Activated CD4-positive, CD25-positive, alpha-beta regulatory T cell (primary cell): ENCODE data around the gene BMERB1.
A peak's percentile ranks its signal among the peaks of the same experiment; 100 is the strongest.
"Not testable (repeated sequence)": the region's sequence is repeated elsewhere in the genome, so short reads cannot be mapped to it uniquely, and the experiment has no call there.

Experiments used
- DNase-seq, 4 experiments: peaks; one replicate each; lab custom pipeline; 2025; lab: John Stamatoyannopoulos, UW

BMERB1 gene

DNA sequence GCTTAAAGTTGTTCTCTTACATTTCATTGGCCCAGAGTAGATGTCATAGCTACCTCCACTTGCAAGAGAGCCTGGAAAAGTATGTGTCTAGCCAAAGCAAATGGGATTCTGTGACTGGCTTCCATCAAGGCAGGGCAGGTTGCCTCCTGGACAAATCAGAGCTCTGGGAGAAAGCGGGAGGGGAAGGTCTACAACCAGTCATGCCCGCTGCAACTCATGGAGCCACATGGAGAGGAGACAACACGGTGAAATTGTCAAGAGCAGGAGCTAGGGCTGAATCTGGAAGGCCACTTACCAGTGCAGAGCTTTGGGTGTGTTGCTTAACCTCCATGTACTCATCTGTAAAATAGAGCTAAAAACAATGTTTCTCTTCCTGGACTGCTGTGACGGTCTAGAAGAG is 124.8 kb downstream of the BMERB1 start:
- DNase-seq, result no peak

DNA sequence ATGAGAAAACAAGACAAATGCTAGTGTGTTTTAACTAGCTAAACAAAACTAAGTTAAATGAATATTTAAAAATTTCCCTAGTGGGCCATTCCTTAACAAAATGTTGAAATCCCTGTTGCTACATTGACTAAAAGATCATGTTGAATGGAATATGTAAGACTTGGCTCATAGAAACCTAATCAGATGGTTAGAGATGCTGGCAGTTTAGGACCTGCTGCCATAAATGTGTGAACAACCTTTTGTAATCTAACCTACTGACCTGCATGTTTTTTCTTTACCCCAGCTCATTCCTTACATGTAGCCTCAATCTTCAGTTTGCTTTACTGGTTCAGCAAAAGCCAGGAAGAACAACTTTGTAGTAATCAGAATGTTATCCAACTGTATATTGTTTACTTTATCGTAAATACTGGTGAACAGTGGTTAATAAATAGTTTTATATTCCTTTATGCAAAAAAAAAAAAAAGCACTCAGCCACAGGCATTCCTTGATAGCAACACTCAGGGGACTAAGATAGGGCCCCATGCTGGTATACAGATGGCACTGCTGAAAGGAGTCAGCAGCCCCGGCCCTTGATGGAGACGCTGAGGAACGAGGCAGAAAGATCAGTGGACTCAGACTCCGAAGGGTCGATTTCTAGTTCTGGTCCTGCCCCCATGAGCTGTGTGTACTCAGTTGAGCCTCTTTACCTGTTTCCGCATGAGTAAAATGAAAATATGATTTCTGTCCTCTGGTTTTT is 130.4 kb downstream of the BMERB1 start:
- no peak for DNase-seq

DNA sequence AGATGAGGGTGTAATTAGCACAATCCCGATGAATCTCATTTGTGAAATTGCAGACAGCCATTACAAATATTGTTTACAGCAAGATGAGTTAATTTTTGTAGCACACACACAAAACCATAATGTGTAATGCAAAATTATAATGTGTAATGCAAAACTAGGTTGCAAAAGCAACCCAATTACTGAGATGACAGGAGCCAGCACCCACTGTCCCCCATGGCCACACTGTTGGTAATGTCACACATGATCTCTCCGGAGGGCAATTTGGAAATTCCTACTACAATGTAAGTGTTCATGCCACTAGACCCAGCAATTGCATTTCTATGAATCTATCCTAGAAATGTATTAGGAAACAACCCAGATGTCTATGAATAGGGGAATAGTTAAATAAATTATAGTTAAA is 131.7 kb downstream of the BMERB1 start:
- DNase-seq, result no peak

DNA sequence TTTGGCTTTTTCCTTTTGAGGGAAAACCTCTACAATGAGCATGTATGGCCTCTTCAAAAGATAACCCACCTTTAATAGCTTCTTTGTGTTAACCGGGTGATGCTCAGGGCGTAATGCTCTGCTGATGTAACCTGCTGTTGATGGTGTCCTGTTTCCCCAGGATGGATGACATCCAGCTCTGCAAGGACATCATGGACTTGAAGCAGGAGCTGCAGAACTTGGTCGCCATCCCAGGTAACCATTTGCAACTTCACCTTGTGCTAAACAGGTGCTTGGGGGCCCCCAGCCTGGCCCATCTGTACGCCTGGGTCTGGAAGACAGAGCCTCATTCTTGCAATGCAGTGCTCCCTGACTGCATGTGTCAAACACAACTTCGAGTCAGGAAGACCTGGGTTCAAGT is 133.4 kb downstream of the BMERB1 start:
- no peak for DNase-seq

DNA sequence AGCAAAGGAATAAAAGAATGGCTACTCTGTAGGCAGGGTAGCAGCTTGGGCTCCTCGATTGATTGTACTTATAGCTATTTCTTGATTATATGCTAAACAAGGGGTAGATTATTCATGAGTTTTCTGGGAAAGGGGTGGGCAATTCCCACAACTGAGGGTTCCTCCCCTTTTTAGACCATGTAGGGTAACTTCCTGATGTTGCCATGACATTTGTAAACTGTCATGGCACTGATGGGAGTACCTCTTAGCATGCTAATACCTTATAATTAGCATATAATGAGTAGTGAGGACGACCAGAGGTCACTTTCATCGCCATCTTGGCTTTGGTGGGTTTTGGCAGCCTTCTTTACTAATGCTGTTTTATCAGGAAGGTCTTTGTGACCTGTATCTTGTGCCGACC is 136.3 kb downstream of the BMERB1 start:
- not testable (repeated sequence) for DNase-seq

DNA sequence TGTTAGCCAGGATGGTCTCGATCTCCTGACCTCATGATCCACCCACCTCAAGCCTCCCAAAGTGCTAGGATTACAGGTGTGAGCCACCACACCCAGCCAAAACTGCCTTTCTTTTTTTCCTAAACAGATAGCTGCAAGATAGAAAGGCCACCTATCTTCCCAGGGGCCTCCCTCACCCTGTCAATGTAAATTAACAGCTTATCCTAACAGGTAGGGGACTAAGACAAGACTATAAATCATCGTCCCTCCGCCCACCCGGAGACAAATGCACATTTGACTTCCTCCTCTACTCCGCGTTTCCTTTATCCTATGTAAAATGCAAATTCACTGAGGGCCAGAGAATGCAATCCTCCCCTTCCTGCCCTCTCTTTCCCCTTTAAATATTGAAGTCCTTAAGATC is 137.2 kb downstream of the BMERB1 start:
- no peak for DNase-seq

DNA sequence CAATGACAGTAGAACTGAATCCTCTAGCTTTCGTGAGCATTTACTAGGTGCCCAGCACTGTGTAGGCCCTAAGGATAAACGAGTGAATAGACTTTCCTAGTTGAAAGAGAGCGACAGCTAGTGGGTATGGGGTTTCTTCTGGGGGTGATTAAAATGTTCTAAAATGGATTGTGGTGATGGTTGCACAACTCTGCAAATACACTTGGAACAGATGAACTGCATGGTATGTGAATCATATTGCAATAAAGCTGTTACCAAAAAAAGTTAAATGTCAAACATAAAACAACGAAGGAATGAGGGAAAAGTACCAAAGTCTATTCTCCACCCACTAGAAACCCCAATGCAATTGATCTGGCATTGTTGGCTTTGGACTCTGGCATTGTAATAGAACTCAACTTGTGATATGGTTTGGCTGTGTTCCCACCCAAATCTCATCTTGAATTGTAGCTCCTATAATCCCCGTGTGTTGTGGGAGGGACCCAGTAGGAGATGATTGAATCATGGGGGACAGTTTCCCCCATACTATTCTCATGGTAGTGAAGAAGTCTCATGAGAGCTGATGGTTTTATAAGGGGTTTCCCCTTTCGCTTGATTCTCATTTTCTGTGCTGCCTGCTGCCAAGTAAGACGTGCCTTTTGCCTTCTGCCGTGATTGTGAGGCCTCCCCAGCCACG is 138.1 kb downstream of the BMERB1 start:
- no peak for DNase-seq

DNA sequence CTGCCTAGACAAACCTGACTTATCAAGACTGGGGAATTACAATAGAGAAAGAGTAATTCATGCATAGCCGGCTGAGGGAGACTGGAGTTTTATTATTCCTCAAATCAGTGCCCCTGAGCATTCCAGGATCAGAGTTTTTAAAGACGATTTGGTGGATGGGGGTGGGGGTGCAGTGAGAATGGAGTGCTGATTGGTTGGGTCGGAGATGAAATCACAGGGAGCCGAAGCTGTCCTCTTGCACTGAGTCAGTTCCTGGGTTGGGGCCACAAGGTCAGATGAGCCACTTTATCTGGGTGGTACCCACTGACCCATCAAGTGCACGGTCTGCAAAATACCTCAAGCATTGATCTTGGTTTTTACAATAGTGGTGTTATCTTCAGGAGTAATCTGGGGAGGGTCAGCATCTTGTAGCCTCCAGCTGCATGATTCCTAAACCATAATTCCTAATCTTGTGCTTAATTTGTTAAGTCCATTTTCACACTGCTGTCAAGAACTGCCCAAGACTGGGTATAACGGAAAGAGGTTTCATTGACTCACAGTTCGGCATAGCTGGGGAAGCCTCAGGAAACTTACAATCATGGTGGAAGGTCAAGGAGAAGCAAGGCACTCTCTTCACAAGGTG is 139.0 kb downstream of the BMERB1 start:
- no peak for DNase-seq

DNA sequence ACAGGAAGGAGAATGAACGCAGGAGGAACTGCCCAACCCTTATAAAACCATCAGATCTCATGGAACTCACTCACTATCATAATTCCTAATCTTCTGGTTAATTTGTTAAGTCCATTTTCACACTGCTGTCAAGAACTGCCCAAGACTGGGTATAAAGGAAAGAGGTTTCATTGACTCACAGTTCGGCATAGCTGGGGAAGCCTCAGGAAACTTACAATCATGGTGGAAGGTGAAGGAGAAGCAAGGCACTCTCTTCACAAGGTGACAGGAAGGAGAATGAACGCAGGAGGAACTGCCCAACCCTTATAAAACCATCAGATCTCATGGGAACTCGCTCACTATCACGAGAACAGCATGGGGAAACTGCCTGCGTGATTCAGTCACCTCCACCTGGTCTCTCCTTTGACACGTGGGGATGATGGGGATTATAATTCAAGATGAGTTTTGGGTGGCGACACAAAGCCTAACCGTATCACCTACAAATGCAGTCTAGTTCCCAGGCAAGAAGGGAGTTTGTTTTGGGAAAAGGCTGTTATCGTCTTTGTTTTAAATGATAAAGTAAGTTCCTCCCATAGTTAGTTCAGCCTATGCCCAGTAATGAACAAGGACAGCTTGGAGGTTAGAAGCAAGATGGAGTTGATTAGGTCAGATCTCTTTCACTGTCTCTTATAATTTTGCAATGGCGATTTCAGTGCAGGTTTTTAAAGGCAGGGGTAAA is 139.7 kb downstream of the BMERB1 start:
- not testable (repeated sequence) for DNase-seq

DNA sequence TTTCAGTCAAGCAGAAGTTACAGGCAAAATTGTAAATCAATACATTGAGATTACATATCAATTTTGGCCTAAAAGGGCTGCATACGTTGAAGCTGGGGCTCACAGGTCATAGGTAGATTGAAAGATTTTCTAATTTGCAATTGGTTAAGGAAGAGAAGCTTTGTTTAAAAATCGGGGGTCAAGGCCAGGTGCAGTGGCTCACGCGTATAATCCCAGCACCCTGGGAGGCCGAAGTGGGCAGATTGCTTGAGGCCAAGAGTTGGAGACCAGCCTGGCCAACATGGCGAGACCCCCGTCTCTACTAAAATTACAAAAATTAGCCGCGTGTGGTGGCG is 140.2 kb downstream of the BMERB1 start:
- no peak for DNase-seq

DNA sequence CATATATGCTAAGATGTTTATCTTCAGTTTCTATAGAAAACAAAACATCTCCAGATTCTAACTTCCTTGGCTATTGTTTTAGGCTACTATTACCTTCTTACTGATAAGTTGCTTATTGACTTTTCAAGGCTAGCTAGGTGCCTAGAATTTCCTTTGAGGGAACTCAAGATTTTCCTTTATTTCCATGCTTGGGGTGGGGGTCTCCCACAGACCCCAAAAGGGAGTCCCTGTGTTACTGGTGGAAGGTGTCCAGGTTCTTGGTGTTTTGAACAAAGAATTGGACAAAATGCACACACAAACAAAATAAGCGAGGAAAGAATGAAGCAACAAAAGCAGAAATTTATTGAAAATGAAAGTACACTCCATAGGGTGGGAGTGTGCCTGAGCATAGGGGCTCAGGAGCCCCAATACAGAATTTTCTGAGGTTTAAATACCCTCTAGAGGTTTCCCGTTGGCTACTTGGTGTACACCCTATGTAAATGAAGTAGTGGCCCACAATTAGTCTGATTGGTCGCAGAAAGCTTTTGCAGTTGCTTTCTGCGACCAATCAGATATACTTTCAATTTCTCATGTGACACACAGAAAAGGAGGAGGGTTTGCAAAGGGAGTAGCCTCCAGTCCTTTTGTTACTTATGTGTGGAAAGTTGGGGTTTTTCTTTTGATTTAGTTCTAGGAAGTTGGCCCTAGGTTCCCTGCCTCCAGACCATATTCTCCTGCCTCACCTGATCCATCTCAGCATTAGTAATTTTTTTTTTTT is 141.1 kb downstream of the BMERB1 start:
- no peak for DNase-seq

DNA sequence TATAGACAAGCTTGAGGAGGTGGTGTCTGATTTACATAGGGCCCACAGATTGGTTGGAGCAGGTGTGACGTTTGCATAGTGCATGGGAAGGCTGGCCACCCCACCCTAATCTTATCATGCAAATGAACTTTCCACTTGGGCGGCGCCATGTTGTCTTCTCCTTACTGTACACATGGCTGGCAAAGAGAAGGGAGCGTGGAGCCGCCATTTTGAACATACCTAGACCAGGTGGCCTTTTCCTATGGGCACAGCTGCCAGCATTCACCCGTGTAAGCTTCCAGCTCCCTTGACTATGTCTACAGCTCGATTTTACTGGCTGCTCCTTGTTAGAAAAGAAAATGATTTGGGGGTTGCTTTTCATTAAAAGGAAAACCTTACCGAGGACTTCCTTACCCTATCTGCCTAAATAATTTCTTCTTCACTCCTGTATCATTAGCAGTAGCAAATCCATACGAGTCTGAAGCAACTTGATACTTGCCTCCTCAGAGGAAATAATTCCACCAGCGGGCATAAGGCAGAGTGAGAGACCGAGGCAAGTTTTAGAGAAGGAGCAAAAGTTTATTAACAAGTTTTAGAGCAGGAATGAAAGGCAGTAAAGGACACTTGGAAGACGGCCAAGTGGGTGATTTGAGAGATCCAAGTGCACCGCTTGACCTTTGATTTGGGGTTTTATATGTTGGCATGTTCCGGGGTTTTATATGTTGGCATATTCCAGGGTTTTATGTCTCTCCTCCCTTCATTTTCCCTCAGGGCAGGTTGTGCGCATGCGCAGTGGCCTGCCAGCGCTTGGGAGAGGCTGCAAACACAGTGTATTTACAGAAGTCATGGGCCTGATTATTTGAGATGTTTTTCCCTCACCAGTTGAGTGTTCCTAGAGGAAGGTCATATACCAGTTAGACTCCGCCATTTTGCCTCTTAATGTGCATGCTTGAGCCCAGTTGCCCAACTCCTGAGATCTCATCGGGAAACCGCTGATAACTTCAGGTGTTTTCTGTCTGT is 142.9 kb downstream of the BMERB1 start:
- DNase-seq, result no peak

DNA sequence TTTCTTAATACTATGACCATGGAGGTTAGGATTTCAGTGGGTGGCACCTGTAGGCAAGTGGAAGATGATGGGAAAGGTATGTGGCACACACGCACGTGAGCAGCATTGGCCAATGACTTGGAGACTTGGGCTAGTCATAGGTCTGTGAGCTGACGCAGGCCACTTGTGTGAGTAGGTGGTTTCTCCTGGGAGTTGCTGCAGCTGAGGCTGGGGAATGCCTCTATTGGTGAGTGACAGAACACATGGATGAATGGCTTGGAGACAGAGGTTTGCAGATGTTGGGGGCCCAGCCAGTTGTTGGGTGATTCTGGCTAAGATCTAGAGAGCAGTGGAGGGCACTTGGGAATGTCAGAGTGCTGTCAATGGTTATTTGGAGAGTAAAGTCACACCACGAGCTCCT is 144.4 kb downstream of the BMERB1 start:
- DNase-seq, result no peak

DNA sequence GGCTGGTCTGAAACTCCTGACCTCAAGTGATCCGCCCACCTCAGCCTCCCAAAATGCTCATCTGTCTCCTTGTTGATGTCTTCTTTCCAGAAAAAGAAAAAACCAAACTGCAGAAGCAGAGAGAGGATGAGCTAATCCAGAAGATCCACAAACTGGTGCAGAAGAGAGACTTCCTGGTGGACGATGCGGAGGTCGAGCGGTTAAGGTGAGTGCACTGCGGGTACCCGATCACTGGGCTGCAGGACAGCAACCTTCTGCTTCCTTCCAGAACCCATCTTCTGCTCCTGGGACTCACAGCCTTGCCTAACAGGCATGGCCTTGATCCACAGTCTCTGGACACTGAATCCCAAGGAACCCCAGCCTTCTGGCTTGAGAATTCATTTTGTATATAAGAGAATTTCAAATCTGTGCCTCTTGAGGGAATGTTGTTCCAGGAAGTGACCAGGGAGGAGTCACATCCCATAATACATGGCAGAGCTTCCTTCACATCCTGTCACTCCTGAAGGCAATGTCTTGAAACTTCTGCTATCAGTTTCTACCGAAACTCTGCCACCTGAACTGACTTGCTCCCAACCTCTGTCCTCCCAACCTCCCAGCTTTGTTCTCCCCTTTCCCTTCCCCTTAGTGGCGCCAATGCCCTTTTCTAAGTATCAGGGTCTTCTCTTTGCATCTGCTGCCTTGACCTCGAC is 146.9 kb downstream of the BMERB1 start:
- DNase-seq, result no peak

DNA sequence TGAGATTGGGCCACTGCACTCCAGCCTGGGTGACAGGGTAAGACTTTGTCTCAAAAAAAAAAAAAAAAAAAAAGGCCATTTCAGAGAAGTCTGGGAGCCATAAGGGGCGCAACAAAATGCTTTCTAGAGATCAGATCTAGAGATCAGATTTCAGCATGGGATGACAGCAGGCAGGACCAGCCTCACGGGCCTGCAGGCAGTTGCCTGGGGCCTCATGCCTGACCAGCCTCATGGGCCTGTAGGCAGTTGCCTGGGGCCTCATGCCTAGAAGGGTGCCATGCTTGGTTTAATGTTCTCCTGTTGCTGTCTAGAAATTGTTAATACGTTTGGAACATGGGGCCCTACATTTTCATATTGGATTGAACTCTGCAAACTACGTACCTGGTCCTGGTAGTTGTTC is 149.1 kb downstream of the BMERB1 start:
- no peak for DNase-seq

DNA sequence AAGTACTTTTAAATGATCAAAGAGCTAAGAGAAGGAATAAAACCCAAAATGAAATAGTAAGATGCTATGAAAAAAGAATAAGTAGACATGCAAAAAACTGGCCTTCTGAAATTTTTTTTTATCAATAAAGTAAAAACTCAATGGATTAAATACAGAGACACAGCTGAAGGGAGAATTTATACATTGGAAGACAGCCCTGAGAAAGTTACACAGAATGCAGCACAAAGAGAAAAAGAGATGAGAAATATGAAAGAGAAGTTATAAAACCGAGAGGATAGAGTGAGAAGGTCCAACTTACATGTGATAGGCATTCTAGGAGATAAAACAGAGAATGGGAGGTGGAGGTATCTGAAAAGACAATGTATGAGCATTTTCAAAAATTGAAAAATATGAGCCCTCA is 151.6 kb downstream of the BMERB1 start:
- no peak for DNase-seq

DNA sequence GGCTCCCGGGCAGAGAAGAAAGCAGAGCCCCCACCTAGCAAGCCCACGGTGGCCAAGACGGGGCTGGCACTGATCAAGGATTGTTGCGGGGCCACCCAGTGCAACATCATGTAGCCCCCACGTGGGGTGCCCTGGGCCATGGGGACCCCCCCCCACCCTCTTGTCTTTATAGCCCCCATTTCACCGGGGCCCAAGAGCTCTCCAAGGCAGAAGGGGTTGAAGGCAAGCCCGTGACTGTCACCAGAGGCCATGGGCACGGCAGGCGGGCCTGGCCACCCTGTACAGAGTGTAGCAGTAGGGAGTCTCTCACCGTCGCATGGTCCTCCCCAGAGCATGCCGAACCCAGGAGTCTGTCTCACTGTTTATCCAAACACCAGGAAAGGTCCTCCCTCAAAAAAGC is 152.3 kb downstream of the BMERB1 start:
- DNase-seq, result no peak

DNA sequence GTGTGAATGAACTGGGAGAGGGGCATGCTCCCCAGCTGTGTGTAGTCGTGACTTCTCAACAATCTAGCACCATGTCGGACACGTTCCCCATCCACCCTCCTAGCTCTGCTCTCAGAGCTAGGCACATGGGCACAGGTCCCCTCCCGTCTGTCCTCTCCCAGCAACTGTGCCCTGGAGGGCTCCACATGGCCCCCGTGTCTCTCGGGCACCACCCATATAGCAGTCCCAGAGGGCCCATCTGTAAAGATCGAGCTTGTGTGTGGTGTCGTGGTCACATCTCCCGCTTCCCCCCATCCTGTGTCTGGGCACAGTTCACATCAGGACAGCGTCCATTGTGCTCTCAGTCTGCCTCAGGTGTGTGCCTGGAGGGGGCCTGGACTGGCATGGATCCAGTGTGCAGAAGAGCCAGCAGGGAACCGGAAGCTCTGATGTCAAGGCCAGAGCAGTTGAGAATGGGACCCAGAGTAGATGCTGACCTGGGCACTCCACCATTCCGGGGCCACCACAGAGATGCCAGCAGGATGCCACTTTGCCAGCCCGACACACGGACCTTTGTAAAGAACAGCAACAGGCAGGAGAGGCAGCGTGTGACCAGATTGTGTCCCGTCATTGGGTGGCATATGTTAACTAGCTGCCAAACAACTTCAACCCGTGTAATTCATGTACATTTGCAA is 152.9 kb downstream of the BMERB1 start:
- no peak for DNase-seq

DNA sequence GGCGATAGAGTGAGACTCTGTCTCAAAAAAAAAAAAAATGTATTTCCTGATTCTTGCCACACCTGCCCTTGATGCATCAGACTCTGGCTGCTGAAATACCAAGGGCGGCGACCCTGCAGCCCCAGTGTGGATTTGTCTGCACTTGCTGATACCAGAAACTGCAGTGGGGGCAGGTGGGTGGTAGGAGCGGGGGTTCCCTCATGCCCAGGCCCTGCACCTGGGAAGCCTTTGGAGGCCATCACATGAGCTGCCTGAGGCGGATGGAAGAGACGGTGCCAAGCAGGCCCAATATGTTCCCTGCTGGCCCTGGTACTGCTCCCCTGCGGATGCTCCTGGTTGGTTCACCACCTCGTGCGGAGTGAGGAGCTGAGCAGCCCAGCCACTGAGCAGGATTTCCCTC is 157.9 kb downstream of the BMERB1 start:
- peak in 1 of 4 experiments; percentile 6 for DNase-seq

DNA sequence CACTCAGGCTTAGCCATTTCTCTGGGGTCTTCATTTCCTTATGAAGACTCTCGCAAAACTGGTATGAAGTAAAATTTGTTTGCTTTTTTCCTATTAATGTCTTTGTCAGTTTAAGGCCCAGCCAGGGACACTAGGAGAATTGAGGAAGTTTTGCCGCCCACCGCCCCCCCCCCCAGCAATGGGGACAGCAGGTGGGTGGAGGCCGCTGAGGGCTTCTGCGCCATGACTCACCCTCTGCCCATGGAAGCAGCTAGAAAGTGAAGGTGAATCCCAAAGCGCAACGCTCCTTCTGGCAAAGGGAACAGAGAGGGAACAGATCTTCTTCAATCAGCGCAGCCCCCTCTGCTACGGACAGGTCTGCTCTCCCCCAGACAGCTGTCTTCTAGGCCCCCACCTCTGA is 158.8 kb downstream of the BMERB1 start:
- DNase-seq, result no peak
